ENCODE results near the gene SMIM29.

The SMIM29 gene

GRCh38 chr6:34275128-34275804, 26.5 kb upstream of the SMIM29 start:
- Histone ChIP-seq H3K9me3 (ENCODE audit: insufficient read depth, low read length) (no peaks in the 10 kb centered on the region), H3F3A (ENCODE audit: insufficient read depth) (no peaks in the 10 kb centered on the region; the same call in 1 of the 2 replicates), H3K4me3 (ENCODE audit: insufficient read depth, low read length, poor library complexity, severe bottlenecking) (no peak overlapping the region), H3K27ac (ENCODE audit: low read depth, low read length) (no peak overlapping the region), H3K27me3 (ENCODE audit: low read length) (no peaks in the 10 kb centered on the region), H3K79me2 (ENCODE audit: insufficient read depth, low read length) (no peaks in the 10 kb centered on the region), H3K4me2 (ENCODE audit: low read depth, low read length, poor library complexity, severe bottlenecking) (no peak overlapping the region), H3K9ac (ENCODE audit: low read length) (no peak overlapping the region), H3K36me3 (ENCODE audit: low read length) (no peaks in the 10 kb centered on the region), H2AFZ (ENCODE audit: low read depth, low read length, severe bottlenecking) (no peak overlapping the region), H4K20me1 (ENCODE audit: low read depth, low read length) (no peaks in the 10 kb centered on the region), H3K9me2 (replicated peaks; ENCODE audit: insufficient read depth, low read length) (no peaks in the 10 kb centered on the region)
- TF ChIP-seq EZH2phosphoT487 (conservative IDR thresholded peaks at IDR 0.05; ENCODE audit: low read length): no peak
- no peak for TF ChIP-seq CTCF (IDR thresholded peaks at IDR 0.05; ENCODE audit: insufficient read depth, low read length, poor library complexity, severe bottlenecking)

- Histone ChIP-seq H3K79me2 (ENCODE audit: insufficient read depth, low read length) (no peaks in the 10 kb centered on the region), H3K4me2 (ENCODE audit: low read depth, low read length, poor library complexity, severe bottlenecking) (no peak overlapping the region), H3F3A (ENCODE audit: insufficient read depth) (no peaks in the 10 kb centered on the region; the same call in 1 of the 2 replicates), H4K20me1 (ENCODE audit: low read depth, low read length) (no peaks in the 10 kb centered on the region), H2AFZ (ENCODE audit: low read depth, low read length, severe bottlenecking) (no peak overlapping the region), H3K9me3 (ENCODE audit: insufficient read depth, low read length) (no peaks in the 10 kb centered on the region), H3K36me3 (ENCODE audit: low read length) (no peaks in the 10 kb centered on the region), H3K9me2 (replicated peaks; ENCODE audit: insufficient read depth, low read length) (no peaks in the 10 kb centered on the region), H3K9ac (ENCODE audit: low read length) (no peak overlapping the region), H3K4me3 (ENCODE audit: insufficient read depth, low read length, poor library complexity, severe bottlenecking) (no peak overlapping the region), H3K27me3 (ENCODE audit: low read length) (no peaks in the 10 kb centered on the region), H3K27ac (ENCODE audit: low read depth, low read length) (no peak overlapping the region)
- TF ChIP-seq EZH2phosphoT487 (conservative IDR thresholded peaks at IDR 0.05; ENCODE audit: low read length) (no peak), CTCF (IDR thresholded peaks at IDR 0.05; ENCODE audit: insufficient read depth, low read length, poor library complexity, severe bottlenecking) (no peak)
Observed at GRCh38 chr6:34274129-34274528, 25.3 kb upstream of the SMIM29 start.

DNA sequence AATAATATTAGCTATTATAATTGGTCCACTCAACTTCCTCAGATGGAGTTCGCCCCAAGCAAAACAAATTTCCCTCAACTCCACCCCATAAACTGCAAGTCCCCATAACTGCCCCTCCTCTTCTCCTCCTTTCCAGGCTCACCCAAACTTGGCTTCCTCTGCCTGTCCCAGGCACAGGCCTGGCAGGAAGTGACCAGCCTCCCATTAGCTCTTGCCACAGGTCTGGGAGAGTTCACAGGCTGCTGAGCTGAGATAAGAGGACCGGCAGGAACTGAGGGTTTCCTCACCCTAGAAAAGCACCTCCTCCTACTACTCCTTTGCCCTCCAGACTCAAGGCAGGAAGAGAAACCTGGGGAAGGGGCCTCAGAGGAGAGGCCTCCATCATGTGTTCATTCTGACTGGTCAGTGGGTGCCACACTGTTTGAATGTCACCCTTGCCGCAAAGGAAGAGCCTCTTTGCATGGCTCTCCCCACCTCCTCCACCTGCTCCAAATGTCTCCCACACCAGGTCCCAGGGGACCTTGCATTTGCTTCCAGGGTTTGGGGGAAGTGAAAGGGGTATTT, 24.5 kb upstream of the SMIM29 start:
- Histone ChIP-seq H3K9ac (ENCODE audit: low read length) (no peak overlapping the region), H3K9me2 (replicated peaks; ENCODE audit: insufficient read depth, low read length) (no peaks in the 10 kb centered on the region), H3K79me2 (ENCODE audit: insufficient read depth, low read length) (no peaks in the 10 kb centered on the region), H3K36me3 (ENCODE audit: low read length) (no peaks in the 10 kb centered on the region), H3F3A (ENCODE audit: insufficient read depth) (no peaks in the 10 kb centered on the region; the same call in 1 of the 2 replicates), H3K27me3 (ENCODE audit: low read length) (no peaks in the 10 kb centered on the region), H3K27ac (ENCODE audit: low read depth, low read length) (no peak overlapping the region), H3K9me3 (ENCODE audit: insufficient read depth, low read length) (no peaks in the 10 kb centered on the region), H2AFZ (ENCODE audit: low read depth, low read length, severe bottlenecking) (no peak overlapping the region), H3K4me3 (ENCODE audit: insufficient read depth, low read length, poor library complexity, severe bottlenecking) (no peak overlapping the region), H4K20me1 (ENCODE audit: low read depth, low read length) (no peaks in the 10 kb centered on the region), H3K4me2 (ENCODE audit: low read depth, low read length, poor library complexity, severe bottlenecking) (no peak overlapping the region)
- TF ChIP-seq EZH2phosphoT487 (conservative IDR thresholded peaks at IDR 0.05; ENCODE audit: low read length): no peak
- no peak for TF ChIP-seq CTCF (IDR thresholded peaks at IDR 0.05; ENCODE audit: insufficient read depth, low read length, poor library complexity, severe bottlenecking)
